HepG2 (cell line): ENCODE results near the gene TCF7L2. TPM values are rescaled to one million over a fixed set of nuclear protein-coding genes. Genes with fewer than 3 reads are reported as not detected.
A peak's percentile ranks its signal among the peaks of the same experiment; 100 is the strongest.

Experiments
- E2F2 ChIP-seq: sonication (generic); formaldehyde crosslinking; IDR thresholded peaks from 2 replicates; pipeline ENCODE4 v1.4.0; 2020; ENCODE audit warnings: missing genetic modification reagents, borderline replicate concordance
- FOXA3 ChIP-seq: IDR thresholded peaks from 2 replicates; pipeline ENCODE4 v1.6.1; 2016; ENCODE audit warnings: missing genetic modification reagents, missing compliant biosample characterization
- MXI1 ChIP-seq: IDR thresholded peaks from 3 replicates; pipeline ENCODE4 v1.6.1; 2012; ENCODE audit warnings: low read depth, low read length, inconsistent platforms, borderline replicate concordance
- MYC ChIP-seq: sonication (generic); formaldehyde crosslinking; IDR thresholded peaks from 2 replicates; pipeline ENCODE4 v1.9.0; 2021; ENCODE audit warnings: missing genetic modification reagents, borderline replicate concordance
- PAXIP1 ChIP-seq: sonication (generic); formaldehyde crosslinking; conservative IDR thresholded peaks from 2 replicates; pipeline ENCODE4 v1.4.0; 2020; ENCODE audit warnings: mild to moderate bottlenecking, missing genetic modification reagents, moderate library complexity
- SIN3B ChIP-seq: fragments of 150-350 bp; IDR thresholded peaks from 2 replicates; pipeline ENCODE4 v1.6.1; 2014; ENCODE audit warnings: low read length
- TFE3 ChIP-seq: IDR thresholded peaks from 2 replicates; pipeline ENCODE4 v1.6.1; 2016
- TP53 ChIP-seq: sonication (generic); formaldehyde crosslinking; conservative IDR thresholded peaks from 2 replicates; pipeline ENCODE4 v1.4.0; 2020; ENCODE audit warnings: missing genetic modification reagents
- ZNF235 ChIP-seq: sonication (generic); formaldehyde crosslinking; IDR thresholded peaks from 2 replicates; pipeline ENCODE4 v1.8.1; 2023; ENCODE audit warnings: mild to moderate bottlenecking, missing genetic modification reagents, borderline replicate concordance
- ZNF432 ChIP-seq: sonication (generic); formaldehyde crosslinking; IDR thresholded peaks from 2 replicates; pipeline ENCODE4 v1.5.0; 2020; ENCODE audit warnings: missing genetic modification reagents, mild to moderate bottlenecking, borderline replicate concordance
- polyA plus RNA-seq, 8 experiments: library from polyadenylated mRNA; depleted of rRNA in 3 of 8; stranded (reverse) in 7 of 8; unstranded in 1 of 8; fragments of >200 nt; fragmentation: Illumina TruSeq in 4 of 8; extraction: Trizol in 4 of 8; gene quantifications; 2 replicates each; pipeline versions ENCODE4 v1.2.1 to v1.2.3, GENCODE V29; 2011 to 2016; ENCODE audit warnings: low read depth in 4 of 8, missing spikeins in 1 of 8, mixed read lengths in 1 of 8; ENCODE audit not compliant: insufficient read depth in 1 of 8
- total RNA-seq, 5 experiments: library from RNA; depleted of rRNA; stranded (reverse); fragments of >200 nt; fragmentation: Illumina TruSeq; extraction: Trizol; gene quantifications; 2 replicates each; pipeline ENCODE4 v1.2.3, GENCODE V29; 2016; ENCODE audit warnings: low read depth in 1 of 5

Gene TCF7L2
- total and polyA plus RNA-seq, 2 of the 13 experiments (the other 11 are each of a cell fraction or from before 2014, with no cell fraction given): 3.9 to 13.7 TPM

GRCh38 chr10:112949143-112949823 is 764 bp upstream of the TCF7L2 start (continued):
- no peak for TF ChIP-seq TFE3 (CRISPR knock-in tag)
- TF ChIP-seq MXI1: 0 out of 3 replicates have a peak, but pooled peaks have one; percentile 12
- no peak for TF ChIP-seq FOXA3 (CRISPR knock-in tag)
- no peak for TF ChIP-seq SIN3B
- no peak for TF ChIP-seq E2F2
- no peak for TF ChIP-seq MYC (CRISPR knock-in tag)
- TF ChIP-seq ZNF432: no peak
- no peak for TF ChIP-seq ZNF235 (CRISPR knock-in tag)
- TF ChIP-seq TP53 (CRISPR knock-in tag): no peak
- peak; percentile 60 for TF ChIP-seq PAXIP1 (CRISPR knock-in tag)
- TF ChIP-seq, all 625 proteins: peak for 23
